HFF-Myc (cell line): ENCODE measurements around the gene DCAF11.

Experiments used
- DNase-seq: peaks from one replicate; pipeline ENCODE4 v3.0.0-alpha.2; 2011; ENCODE audit warnings: low read depth; ENCODE audit errors: extremely low read depth
- H3K4me3 ChIP-seq: replicated peaks from 2 replicates; pipeline ENCODE4 v1.5.1; 2011; ENCODE audit warnings: low read depth, mild to moderate bottlenecking, control low read depth, low read length
- TF ChIP-seq, protein P1 (sequence below): IDR thresholded peaks from 2 replicates; pipeline ENCODE4 v1.5.1; 2012; ENCODE audit warnings: mild to moderate bottlenecking, low read depth, low read length, control low read depth; ENCODE audit errors: missing control alignments

Gene DCAF11

DNA sequence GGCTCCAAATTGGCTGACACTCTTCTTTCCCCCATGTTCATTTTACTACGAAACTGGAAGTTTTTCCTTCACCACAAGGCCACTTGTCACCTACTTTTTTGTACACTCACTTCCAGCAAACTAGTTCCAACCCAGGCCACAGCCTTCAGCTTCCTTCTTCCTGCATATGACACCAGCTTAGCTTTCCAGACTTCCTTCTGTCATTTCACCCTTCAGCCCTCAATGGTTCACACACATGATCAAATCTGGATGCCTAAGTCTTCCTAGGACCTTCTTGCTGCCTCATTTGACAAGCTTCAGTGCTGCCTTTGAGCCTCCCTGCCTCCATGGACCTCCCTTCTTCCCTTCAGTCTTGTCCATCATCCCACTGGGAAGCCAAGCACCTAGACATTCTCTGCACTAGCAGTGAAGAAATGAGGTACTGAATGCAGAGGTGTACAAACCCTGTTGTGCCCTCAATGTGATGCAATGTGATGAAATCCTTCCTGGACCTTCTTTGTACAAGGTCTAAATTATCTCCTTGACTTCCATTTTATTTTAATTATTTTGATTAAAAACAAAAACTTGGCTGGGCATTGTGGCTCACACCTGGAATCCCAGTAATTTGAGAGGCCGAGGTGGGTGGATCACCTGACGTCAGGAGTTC is 53.0 kb downstream of the DCAF11 start:
- TF ChIP-seq, protein P1, sequence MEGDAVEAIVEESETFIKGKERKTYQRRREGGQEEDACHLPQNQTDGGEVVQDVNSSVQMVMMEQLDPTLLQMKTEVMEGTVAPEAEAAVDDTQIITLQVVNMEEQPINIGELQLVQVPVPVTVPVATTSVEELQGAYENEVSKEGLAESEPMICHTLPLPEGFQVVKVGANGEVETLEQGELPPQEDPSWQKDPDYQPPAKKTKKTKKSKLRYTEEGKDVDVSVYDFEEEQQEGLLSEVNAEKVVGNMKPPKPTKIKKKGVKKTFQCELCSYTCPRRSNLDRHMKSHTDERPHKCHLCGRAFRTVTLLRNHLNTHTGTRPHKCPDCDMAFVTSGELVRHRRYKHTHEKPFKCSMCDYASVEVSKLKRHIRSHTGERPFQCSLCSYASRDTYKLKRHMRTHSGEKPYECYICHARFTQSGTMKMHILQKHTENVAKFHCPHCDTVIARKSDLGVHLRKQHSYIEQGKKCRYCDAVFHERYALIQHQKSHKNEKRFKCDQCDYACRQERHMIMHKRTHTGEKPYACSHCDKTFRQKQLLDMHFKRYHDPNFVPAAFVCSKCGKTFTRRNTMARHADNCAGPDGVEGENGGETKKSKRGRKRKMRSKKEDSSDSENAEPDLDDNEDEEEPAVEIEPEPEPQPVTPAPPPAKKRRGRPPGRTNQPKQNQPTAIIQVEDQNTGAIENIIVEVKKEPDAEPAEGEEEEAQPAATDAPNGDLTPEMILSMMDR = no peak
- no peak for DNase-seq
- no peak overlapping the region for H3K4me3 ChIP-seq

DNA sequence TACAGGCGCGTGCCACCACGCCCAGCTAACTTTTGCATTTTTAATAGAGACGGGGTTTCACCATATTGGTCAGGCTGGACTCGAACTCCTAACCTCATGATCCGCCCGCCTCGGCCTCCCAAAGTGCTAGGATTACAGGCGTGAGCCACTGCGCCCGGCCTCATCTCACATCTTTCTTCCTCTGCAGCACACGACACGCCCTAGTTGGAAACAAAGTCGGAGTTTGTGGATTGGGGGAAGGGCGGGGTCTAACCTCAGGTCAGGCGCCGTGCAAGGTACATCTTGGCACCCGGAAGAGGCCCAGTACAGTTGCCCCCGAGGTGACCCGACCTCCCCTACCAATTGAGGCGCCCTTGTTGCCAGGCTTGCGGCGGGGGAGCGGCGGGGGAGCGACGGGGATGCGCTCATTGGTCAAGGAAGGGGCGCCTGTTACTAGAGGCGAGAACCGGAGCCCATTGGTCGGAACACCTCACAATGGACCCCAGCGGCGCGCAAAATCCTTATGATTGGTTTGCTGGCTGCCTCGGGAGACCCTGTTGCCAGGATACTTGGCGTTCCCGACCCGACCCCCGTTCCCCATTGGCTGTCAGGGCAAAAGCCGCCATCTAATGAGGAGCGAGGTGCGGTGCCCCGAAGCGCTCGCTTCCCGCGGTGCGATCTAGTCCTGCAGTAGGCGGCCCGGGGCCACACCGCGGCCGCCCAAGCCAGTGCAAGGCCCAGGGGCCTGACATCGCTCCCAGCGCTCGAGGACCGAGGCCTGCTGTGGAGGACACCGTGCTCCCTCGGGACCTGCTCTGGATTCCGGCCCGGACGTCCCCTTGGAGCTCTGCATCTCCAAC is 57.1 kb downstream of the DCAF11 start, which contains the start of gene REC8:
Gene REC8 (plus strand): TSS at position 659 of the 839 bp plus-strand sequence. CDS start 473 bp downstream, outside the sequence.
- H3K4me3 ChIP-seq = no peak within 1 kb of the TSS
- DNase-seq = no peak
- TF ChIP-seq, protein P1 = no peak

DNA sequence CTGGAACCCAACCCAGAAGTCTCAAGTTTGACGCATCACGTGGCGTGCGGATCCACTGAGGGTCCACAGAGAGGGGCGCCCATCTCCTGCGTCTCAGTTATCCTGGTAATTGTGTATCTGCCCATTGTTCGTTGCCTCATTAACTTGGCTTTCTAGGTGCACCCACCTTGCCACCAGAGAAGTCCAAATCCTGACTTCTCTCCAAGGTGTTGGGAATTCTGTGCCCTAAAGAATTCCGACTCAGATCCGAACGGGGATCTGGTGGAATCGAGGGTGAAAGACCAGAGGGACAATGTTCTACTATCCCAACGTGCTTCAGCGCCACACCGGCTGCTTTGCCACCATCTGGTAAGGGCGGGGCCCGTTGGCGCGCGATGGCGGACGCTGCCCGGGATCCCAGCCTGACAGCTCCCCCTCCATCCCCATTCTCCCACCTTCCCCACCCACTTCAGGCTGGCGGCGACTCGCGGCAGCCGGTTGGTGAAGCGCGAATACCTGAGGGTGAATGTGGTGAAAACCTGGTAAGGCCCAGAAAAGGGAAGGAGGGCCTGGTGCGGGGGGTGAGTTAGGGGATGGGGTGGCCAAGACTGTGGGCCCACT is 57.8 kb downstream of the DCAF11 start:
- no peak overlapping the region for H3K4me3 ChIP-seq
- TF ChIP-seq, protein P1 = no peak
- DNase-seq = no peak

DNA sequence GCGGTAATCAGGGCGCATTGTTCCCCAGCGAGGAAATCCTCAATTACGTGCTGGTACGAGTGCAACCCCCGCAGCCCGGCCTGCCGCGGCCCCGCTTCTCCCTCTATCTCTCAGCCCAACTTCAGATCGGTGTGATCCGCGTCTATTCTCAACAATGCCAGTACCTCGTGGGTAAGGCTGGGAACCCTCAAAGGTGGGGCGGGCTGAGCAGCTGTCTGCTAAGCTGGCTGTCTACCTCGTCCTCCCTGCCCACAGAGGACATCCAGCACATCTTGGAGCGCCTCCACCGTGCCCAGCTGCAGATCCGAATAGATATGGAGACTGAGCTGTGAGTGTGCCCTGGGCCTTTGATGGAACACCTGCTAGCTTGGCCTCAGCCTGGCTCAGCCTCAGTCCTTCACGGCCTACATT is 58.3 kb downstream of the DCAF11 start:
- H3K4me3 ChIP-seq = no peak overlapping the region
- TF ChIP-seq, protein P1 = no peak
- no peak for DNase-seq
